ENCODE measurements around the gene RAB31. TPM values are rescaled to one million over a fixed set of nuclear protein-coding genes. Genes with fewer than 3 reads are reported as not detected.
"Not testable (repeated sequence)": the region's sequence is repeated elsewhere in the genome, so short reads cannot be mapped to it uniquely, and the experiment has no call there.

RAB31 gene
- total RNA-seq, 1 donor from 2014 or later = 26.0 TPM

DNA sequence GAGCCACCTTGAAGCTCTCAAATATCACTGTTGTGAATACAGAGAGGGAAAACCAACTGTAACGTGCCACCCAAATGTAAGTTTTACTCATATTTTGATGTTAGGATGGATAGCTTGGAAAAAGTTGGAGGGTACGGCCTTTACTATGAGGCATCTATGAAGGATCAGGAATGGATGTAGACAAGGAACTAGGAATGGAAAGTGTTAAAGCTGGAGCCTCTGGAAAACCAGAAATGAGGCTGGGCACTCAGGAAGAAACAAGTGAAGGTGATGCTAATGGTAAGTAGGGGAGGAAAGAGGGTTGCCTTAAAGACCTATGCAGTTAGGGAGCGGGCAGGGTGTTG is 177.9 kb downstream of the RAB31 start:
- no peaks in the 10 kb centered on the region for H3K9me3 ChIP-seq
- intact Hi-C loops (cut with DNase I) = no loop called here
- H3K36me3 ChIP-seq = no peaks in the 10 kb centered on the region
- no peak for DNase-seq (ENCODE audit: extremely low spot score in 2 of 2)
- H3K4me1 ChIP-seq = no peaks in the 10 kb centered on the region
- TF ChIP-seq, protein P1, sequence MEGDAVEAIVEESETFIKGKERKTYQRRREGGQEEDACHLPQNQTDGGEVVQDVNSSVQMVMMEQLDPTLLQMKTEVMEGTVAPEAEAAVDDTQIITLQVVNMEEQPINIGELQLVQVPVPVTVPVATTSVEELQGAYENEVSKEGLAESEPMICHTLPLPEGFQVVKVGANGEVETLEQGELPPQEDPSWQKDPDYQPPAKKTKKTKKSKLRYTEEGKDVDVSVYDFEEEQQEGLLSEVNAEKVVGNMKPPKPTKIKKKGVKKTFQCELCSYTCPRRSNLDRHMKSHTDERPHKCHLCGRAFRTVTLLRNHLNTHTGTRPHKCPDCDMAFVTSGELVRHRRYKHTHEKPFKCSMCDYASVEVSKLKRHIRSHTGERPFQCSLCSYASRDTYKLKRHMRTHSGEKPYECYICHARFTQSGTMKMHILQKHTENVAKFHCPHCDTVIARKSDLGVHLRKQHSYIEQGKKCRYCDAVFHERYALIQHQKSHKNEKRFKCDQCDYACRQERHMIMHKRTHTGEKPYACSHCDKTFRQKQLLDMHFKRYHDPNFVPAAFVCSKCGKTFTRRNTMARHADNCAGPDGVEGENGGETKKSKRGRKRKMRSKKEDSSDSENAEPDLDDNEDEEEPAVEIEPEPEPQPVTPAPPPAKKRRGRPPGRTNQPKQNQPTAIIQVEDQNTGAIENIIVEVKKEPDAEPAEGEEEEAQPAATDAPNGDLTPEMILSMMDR (IDR thresholded peaks at IDR 0.05) = no peak
- TF ChIP-seq POLR2AphosphoS5 (IDR thresholded peaks at IDR 0.05; ENCODE audit: insufficient read depth in 1 of 2, low read depth in 1 of 2) = no peak
- TF ChIP-seq POLR2A (IDR thresholded peaks at IDR 0.05) = no peak
- no peak overlapping the region for H3K27ac ChIP-seq
- no peak overlapping the region for H3K4me3 ChIP-seq
- no peaks in the 10 kb centered on the region for H3K27me3 ChIP-seq

DNA sequence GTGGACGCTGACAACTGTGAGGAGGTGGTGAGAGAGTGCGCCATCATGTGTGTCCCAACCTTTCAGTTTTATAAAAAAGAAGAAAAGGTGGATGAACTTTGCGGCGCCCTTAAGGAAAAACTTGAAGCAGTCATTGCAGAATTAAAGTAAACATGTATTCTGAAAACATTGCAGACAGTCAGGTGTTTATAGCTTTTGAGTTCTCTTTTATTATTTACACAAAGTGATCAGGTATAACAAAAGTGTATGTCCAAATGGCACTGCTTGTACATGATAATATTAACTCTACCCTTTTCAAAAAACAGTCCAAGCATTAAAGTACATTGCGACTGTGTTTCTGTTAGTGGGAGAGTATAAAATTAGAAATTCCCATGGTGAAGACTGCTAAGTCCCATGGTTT is 179.9 kb downstream of the RAB31 start:
- DNase-seq (ENCODE audit: extremely low spot score in 2 of 2) = no peak
- Histone ChIP-seq H3K27ac (no peak overlapping the region), H3K4me1 (no peaks in the 10 kb centered on the region), H3K9me3 (no peaks in the 10 kb centered on the region), H3K36me3 (no peaks in the 10 kb centered on the region), H3K4me3 (no peak overlapping the region), H3K27me3 (no peaks in the 10 kb centered on the region)
- intact Hi-C loops (cut with DNase I) = no loop called here
- TF ChIP-seq POLR2AphosphoS5 (IDR thresholded peaks at IDR 0.05; ENCODE audit: insufficient read depth in 1 of 2, low read depth in 1 of 2) (no peak), POLR2A (IDR thresholded peaks at IDR 0.05) (no peak)
- TF ChIP-seq, protein P1 (IDR thresholded peaks at IDR 0.05) = no peak

DNA sequence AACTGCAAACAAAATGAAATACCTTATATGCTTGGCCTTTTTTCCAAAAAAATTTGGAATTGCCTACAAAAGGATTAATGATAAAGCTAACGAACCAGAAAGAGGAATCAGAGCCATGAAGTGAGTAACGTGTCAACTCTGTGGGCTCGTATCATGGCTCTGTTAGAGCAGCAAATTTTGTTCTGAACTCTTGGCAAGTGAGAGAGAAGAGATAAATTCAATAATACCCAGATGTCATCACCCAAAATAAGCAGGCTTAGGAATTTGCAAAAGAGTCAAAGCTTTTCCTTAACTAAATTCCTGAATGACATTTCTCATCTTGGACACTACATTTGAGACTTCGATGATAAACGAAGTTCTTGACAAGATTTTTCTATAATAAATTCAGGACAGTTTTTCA is 182.1 kb downstream of the RAB31 start:
- Histone ChIP-seq H3K36me3 (no peaks in the 10 kb centered on the region), H3K9me3 (no peaks in the 10 kb centered on the region), H3K4me3 (no peak overlapping the region), H3K27me3 (no peaks in the 10 kb centered on the region), H3K27ac (no peak overlapping the region), H3K4me1 (no peaks in the 10 kb centered on the region)
- TF ChIP-seq POLR2AphosphoS5 (IDR thresholded peaks at IDR 0.05; ENCODE audit: insufficient read depth in 1 of 2, low read depth in 1 of 2) (no peak), POLR2A (IDR thresholded peaks at IDR 0.05) (no peak)
- TF ChIP-seq, protein P1 (IDR thresholded peaks at IDR 0.05) = no peak
- no peak for DNase-seq (ENCODE audit: extremely low spot score in 2 of 2)
- intact Hi-C loops (cut with DNase I) = no loop called here

DNA sequence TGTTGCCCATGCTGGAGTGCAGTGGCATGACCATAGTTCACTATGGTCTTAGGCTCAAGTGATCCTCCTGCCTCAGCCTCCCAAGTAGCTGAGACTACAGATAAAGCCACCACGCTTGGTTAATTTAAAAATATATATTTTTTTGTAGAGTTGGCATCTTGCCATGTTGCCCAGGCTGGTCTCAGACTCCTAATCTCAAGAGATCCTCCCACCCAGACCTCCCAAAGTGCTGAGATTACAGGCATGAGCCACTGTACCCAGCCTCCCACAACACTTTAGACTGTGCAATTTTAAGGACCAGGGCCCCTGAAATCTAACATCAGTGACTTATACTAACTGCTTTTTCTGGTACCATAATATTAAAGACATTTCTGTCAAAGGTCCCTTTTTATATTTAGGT is 182.9 kb downstream of the RAB31 start:
- no peaks in the 10 kb centered on the region for H3K36me3 ChIP-seq
- DNase-seq (ENCODE audit: extremely low spot score in 2 of 2) = no peak
- H3K9me3 ChIP-seq = no peaks in the 10 kb centered on the region
- intact Hi-C loops (cut with DNase I) = no loop called here
- H3K4me1 ChIP-seq = no peaks in the 10 kb centered on the region
- H3K4me3 ChIP-seq = no peak overlapping the region
- TF ChIP-seq POLR2AphosphoS5 (IDR thresholded peaks at IDR 0.05; ENCODE audit: insufficient read depth in 1 of 2, low read depth in 1 of 2) (no peak), POLR2A (IDR thresholded peaks at IDR 0.05) (no peak)
- TF ChIP-seq, protein P1 (IDR thresholded peaks at IDR 0.05) = no peak
- no peaks in the 10 kb centered on the region for H3K27me3 ChIP-seq
- no peak overlapping the region for H3K27ac ChIP-seq

DNA sequence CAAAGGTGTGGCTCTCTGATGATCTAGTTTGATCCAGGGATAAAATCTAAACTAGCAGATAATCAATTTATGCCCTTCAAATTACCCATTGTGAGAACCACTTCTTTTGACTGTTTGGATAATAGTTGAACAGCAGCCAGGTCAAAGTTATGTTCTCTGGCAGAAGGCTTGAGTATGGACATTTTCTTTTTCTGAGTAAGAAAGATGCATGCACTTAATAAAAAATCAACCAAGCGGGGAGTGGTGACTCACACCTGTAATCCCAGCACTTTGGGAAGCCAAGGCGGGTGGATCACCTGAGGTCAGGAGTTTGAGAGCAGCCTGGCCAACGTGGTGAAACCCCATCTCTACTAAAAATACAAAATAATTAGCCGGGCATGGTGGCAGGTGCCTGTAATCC is 183.4 kb downstream of the RAB31 start:
- H3K27ac ChIP-seq; H3K4me1 ChIP-seq; H3K27me3 ChIP-seq; H3K36me3 ChIP-seq; H3K9me3 ChIP-seq; intact Hi-C loops (cut with DNase I); H3K4me3 ChIP-seq; DNase-seq (ENCODE audit: extremely low spot score in 2 of 2): not testable (repeated sequence)
